Measurements from ENCODE around the gene TMTC4. TPM values are rescaled to one million over a fixed set of nuclear protein-coding genes. Genes with fewer than 3 reads are reported as not detected.

Gene TMTC4
- total RNA-seq, 1 donor from 2014 or later = 6.2 TPM

DNA sequence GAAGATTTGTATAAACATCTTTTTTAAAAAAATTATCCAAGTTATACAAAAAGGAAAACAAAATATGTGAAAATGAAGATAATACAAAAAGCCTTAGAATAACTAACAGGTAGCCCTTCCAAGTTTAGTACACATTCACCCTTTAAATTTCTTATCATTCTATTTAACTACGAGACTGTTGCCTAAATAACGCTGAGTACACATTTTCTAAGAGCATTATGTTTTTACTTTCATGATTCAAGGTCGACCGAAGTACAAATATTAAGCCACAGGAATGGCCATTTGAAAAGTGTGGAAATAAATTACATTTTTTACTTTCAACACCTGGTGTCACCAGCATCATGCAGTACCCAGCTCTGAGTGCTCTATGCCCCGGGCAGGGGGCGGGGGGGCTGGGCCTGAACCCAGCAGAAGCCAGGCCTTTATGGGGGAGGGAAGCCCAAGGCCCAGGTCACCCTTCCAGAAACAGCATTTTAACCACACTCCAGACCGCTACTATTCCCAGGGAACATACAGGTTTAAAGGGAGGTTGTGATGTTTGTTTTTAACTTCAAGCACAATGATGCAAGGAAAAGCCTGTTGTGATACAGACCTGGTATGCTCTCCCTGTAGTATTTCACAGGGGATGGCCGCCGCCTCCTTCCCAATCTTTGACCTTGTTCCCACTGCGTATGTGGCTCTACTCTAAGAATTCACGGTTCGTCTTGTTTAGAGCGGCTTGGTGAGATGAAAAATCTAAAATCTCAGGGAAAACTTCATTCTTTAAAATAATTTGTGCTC is 110.0 kb downstream of the TMTC4 start:
- no peak for DNase-seq
- intact Hi-C loops (cut with micrococcal nuclease) = no loop called here
- H3K36me3 ChIP-seq = no peaks in the 10 kb centered on the region
- H3K9me3 ChIP-seq (replicated peaks) = peaks cover 12% of the 10 kb centered on the region
- H3K27ac ChIP-seq (replicated peaks) = no peak overlapping the region
- TF ChIP-seq, protein P1, sequence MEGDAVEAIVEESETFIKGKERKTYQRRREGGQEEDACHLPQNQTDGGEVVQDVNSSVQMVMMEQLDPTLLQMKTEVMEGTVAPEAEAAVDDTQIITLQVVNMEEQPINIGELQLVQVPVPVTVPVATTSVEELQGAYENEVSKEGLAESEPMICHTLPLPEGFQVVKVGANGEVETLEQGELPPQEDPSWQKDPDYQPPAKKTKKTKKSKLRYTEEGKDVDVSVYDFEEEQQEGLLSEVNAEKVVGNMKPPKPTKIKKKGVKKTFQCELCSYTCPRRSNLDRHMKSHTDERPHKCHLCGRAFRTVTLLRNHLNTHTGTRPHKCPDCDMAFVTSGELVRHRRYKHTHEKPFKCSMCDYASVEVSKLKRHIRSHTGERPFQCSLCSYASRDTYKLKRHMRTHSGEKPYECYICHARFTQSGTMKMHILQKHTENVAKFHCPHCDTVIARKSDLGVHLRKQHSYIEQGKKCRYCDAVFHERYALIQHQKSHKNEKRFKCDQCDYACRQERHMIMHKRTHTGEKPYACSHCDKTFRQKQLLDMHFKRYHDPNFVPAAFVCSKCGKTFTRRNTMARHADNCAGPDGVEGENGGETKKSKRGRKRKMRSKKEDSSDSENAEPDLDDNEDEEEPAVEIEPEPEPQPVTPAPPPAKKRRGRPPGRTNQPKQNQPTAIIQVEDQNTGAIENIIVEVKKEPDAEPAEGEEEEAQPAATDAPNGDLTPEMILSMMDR (IDR thresholded peaks at IDR 0.05; ENCODE audit: borderline replicate concordance) = no peak
- no peak overlapping the region for H3K4me3 ChIP-seq
- no peaks in the 10 kb centered on the region for H3K4me1 ChIP-seq
- H3K27me3 ChIP-seq (ENCODE audit: low read depth) = no peaks in the 10 kb centered on the region

GRCh38 chr13:100563779-100564178 is 110.8 kb downstream of the TMTC4 start:
- Histone ChIP-seq H3K27me3 (ENCODE audit: low read depth) (no peaks in the 10 kb centered on the region), H3K4me1 (no peaks in the 10 kb centered on the region), H3K9me3 (replicated peaks) (peaks cover 12% of the 10 kb centered on the region), H3K27ac (replicated peaks) (no peak overlapping the region), H3K36me3 (no peaks in the 10 kb centered on the region), H3K4me3 (no peak overlapping the region)
- DNase-seq = no peak
- TF ChIP-seq, protein P1 (IDR thresholded peaks at IDR 0.05; ENCODE audit: borderline replicate concordance) = no peak
- intact Hi-C loops (cut with micrococcal nuclease) = no loop called here

DNA sequence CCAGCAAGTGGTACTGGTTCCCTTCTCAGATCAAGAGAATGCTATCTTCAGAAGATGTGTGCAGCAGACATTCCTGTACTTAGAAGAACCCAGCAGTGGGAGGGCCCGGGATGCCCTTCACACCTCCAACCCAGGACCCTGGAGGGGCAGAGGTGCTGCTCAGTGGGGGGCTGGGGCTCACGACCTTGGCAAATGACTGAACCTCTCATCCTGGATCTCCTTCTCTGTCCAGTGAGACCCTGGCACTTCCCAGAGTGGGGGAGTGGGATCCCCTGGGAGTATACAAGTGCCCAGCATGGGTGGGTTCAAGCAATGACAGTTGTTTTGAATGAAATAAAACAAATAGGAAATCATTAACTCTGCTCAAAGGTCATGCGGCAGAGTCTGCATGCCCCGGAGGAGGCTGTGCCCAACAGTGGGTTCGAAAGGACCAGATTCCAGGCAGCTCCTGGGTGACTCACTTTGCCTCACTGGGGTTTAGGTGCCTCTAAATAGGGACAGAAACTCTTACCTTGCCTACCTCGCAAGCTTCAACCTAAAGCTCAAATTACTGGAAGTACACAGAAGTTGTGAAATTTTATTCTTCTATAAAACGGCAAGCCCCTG is 112.9 kb downstream of the TMTC4 start:
- DNase-seq = no peak
- Histone ChIP-seq H3K36me3 (no peaks in the 10 kb centered on the region), H3K4me1 (no peaks in the 10 kb centered on the region), H3K9me3 (replicated peaks) (peaks cover 12% of the 10 kb centered on the region), H3K4me3 (no peak overlapping the region), H3K27me3 (ENCODE audit: low read depth) (no peaks in the 10 kb centered on the region), H3K27ac (replicated peaks) (no peak overlapping the region)
- intact Hi-C loops (cut with micrococcal nuclease) = no loop called here
- TF ChIP-seq, protein P1 (IDR thresholded peaks at IDR 0.05; ENCODE audit: borderline replicate concordance) = no peak

GRCh38 chr13:100561158-100561499 is 113.5 kb downstream of the TMTC4 start:
- TF ChIP-seq, protein P1 (IDR thresholded peaks at IDR 0.05; ENCODE audit: borderline replicate concordance) = no peak
- no peak overlapping the region for H3K4me3 ChIP-seq
- intact Hi-C loops (cut with micrococcal nuclease) = no loop called here
- no peaks in the 10 kb centered on the region for H3K4me1 ChIP-seq
- no peak for DNase-seq
- H3K27ac ChIP-seq (replicated peaks) = no peak overlapping the region
- H3K36me3 ChIP-seq = no peaks in the 10 kb centered on the region
- peaks cover 7% of the 10 kb centered on the region for H3K9me3 ChIP-seq (replicated peaks)
- no peaks in the 10 kb centered on the region for H3K27me3 ChIP-seq (ENCODE audit: low read depth)

GRCh38 chr13:100560498-100561157 is 114.0 kb downstream of the TMTC4 start:
- TF ChIP-seq, protein P1 (IDR thresholded peaks at IDR 0.05; ENCODE audit: borderline replicate concordance) = no peak
- H3K27me3 ChIP-seq (ENCODE audit: low read depth) = no peaks in the 10 kb centered on the region
- no peak overlapping the region for H3K4me3 ChIP-seq
- DNase-seq = no peak
- peaks cover 3% of the 10 kb centered on the region for H3K9me3 ChIP-seq (replicated peaks)
- no peaks in the 10 kb centered on the region for H3K4me1 ChIP-seq
- intact Hi-C loops (cut with micrococcal nuclease) = no loop called here
- no peaks in the 10 kb centered on the region for H3K36me3 ChIP-seq
- H3K27ac ChIP-seq (replicated peaks) = no peak overlapping the region

Data from left ventricle myocardium inferior (tissue), 1 donor.